ENCODE results near the gene BRWD1.

DNA sequence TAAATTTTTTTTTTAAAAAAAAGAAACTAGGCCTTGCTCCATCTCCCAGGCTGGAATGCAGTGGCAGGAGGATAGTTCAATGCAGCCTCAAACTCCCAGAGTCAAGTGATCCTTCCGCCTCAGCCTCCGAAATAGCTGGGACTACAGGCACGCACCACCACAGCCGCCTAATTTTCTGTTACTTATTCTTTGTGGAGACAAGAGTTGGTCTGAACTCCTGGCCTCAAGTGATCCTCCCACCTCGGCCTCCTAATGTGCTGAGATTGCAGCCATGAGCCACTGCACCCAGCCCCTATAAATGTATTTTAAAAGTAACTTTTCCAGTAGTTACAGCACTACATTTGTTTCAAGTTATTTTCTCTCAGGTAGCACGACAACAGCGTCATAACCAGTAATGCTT lies 2.3 kb downstream of the BRWD1 start:
- TF ChIP-seq, protein P1, sequence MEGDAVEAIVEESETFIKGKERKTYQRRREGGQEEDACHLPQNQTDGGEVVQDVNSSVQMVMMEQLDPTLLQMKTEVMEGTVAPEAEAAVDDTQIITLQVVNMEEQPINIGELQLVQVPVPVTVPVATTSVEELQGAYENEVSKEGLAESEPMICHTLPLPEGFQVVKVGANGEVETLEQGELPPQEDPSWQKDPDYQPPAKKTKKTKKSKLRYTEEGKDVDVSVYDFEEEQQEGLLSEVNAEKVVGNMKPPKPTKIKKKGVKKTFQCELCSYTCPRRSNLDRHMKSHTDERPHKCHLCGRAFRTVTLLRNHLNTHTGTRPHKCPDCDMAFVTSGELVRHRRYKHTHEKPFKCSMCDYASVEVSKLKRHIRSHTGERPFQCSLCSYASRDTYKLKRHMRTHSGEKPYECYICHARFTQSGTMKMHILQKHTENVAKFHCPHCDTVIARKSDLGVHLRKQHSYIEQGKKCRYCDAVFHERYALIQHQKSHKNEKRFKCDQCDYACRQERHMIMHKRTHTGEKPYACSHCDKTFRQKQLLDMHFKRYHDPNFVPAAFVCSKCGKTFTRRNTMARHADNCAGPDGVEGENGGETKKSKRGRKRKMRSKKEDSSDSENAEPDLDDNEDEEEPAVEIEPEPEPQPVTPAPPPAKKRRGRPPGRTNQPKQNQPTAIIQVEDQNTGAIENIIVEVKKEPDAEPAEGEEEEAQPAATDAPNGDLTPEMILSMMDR (IDR thresholded peaks at IDR 0.05) = no peak
- TF ChIP-seq EP300 (IDR thresholded peaks at IDR 0.05; ENCODE audit: low read depth) = no peak

All from transverse colon (tissue), 3 donors.